AG10803 (cell line): ENCODE data around the gene FURIN.

Experiments
- DNase-seq: peaks from one replicate; pipeline ENCODE4 v3.0.0; 2010; ENCODE audit warnings: low read depth
- H3K4me3 ChIP-seq: 2 replicates; pipeline ENCODE4 v1.5.1; 2011; ENCODE audit warnings: mild to moderate bottlenecking, low read length, control low read depth
- CTCF ChIP-seq: conservative IDR thresholded peaks from 2 replicates; pipeline ENCODE4 v1.5.1; 2011; ENCODE audit warnings: mild to moderate bottlenecking, low read length, control low read depth, inconsistent platforms

The FURIN gene

GRCh38 chr15:90901175-90902039 is 33.0 kb downstream of the FURIN start:
- peak overlapping the region; percentile 80 for H3K4me3 ChIP-seq
- no peak for TF ChIP-seq CTCF
- no peak for DNase-seq

GRCh38 chr15:90902040-90902839 is 33.9 kb downstream of the FURIN start:
- peak; percentile 76 for DNase-seq
- peak; percentile 76 for TF ChIP-seq CTCF
- H3K4me3 ChIP-seq = peak overlapping the region; percentile 80

GRCh38 chr15:90902840-90903732 is 34.7 kb downstream of the FURIN start, which contains the start of gene MAN2A2:
TSS of gene MAN2A2 (plus strand) at chr15:90903302. CDS start at chr15:90904208, 906 bp downstream.
- TF ChIP-seq CTCF = no peak
- peak; percentile 27 for DNase-seq
- peak within 1 kb of the TSS; percentile 80 for H3K4me3 ChIP-seq

GRCh38 chr15:90903733-90904536 is 35.5 kb downstream of the FURIN start:
- no peak for TF ChIP-seq CTCF
- H3K4me3 ChIP-seq = peak overlapping the region; percentile 77
- no peak for DNase-seq

- no peak for DNase-seq
- TF ChIP-seq CTCF = no peak
Measured at GRCh38 chr15:90904746-90905145, 36.4 kb downstream of the FURIN start.

More at GRCh38 chr15:90904746-90905145, 36.4 kb downstream of the FURIN start:
- H3K4me3 ChIP-seq = no peak overlapping the region
